ENCODE measurements around the gene CEBPA.
"Not testable (repeated sequence)": the region's sequence is repeated elsewhere in the genome, so short reads cannot be mapped to it uniquely, and the experiment has no call there.

CEBPA gene

DNA sequence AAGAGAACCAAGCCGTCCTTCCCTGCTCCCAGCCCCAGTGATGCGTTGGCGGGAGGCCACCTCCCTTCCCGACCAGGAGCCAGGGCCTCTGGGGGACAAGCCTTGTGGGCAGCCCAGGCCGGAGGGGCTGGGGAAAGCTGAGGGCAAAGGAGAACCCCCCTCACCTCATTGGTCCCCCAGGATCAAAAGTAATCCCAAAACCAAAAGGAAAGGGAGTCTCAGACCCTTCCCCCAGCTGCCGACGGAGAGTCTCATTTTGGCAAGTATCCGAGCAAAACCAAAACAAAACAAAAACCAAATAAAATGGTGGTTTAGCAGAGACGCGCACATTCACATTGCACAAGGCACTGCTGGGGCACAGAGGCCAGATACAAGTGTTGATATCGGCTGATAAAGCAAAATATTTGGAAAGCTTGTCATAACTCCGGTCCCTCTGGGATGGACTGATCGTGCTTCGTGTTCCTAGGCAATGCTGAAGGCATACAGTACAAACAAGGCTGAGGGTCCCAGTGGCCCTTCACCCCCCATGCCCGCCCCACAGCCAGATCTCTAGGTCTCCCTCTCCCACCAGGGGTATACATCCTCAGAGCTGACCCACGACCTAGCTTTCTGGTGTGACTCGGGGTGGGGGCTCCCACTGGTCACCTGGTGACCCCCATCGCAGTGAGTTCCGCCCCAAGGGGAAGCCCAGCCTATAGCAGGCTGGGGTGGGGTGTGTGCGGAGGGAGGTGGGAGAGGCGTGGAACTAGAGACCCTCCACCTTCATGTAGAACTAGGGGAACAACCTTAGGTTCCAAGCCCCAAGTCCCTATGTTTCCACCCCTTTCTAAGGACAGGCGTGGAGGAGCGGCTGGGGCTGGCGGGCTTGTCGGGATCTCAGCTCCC, 2.1 kb downstream of the CEBPA start:
- DNase-seq (ENCODE audit: low read depth): no peak

DNA sequence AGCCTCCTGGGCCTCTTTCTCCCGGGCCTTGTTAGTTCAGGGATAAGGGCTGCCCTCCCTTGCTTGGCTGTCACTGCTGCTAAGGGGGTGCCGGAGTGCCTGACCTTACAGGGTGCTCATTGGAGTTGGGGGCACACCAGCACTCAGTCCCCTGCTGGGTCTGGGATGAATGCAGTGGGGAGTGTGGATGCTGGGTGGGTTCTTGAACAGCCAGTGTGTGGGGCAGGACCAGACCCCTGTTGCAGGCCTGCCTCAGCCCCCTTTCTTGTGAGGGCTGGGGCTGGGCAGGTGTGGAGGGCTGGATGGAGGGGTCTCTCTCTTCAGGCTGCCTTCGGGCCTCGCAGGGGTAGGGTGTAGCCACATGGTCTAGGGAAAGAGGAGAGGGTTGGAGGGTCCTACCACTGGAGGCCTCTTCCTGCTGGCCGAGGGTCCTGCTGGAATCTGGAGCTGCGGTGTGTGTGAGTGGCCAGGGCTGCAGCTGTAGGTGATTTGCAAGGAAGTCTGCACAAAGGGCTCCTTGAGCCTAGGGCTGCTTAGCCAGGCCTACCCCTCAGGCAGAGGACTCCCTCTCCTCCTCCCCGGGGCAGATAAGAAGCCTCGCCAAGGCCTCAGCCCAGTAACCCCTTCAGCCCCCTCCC, 3.2 kb downstream of the CEBPA start:
- no peak for DNase-seq (ENCODE audit: low read depth)

DNA sequence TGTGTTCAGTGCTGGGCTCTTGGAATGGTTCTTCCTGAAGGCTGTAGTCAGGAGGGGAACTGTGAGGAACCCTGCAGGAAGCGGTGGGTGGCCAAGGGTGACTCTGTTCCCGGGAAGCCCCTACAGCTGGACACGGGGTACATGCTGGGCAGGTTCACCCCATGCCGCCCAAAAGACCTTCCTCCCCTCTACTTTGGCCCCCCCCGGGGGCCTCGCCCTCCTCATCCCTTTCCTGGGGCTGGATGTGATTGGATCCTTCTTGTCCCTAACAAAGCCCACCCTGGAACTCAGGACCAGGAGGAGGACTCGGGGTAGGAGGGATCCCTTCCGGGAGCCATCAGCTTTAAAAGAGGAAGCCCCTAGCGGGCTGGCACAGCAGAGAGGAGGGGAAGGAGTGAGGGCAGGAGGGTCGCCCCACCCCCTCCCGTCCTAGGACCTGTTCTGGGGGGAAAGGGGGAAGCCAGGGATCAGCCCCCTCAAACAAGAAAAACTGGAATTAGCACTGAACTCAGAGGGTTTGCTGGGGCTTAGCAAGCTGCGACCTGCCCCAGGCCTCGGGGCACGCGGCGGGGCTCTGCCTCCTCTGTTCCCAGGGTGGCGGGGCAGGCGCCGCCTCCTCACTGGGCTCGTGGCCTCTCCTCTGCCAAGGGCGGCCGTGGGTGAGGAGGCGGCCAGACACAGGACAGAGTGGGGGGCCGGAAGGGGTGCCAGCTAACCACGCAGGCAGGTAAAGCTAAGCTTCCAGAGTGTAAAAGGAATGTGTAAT, 4.0 kb downstream of the CEBPA start:
- DNase-seq (ENCODE audit: low read depth): no peak

DNA sequence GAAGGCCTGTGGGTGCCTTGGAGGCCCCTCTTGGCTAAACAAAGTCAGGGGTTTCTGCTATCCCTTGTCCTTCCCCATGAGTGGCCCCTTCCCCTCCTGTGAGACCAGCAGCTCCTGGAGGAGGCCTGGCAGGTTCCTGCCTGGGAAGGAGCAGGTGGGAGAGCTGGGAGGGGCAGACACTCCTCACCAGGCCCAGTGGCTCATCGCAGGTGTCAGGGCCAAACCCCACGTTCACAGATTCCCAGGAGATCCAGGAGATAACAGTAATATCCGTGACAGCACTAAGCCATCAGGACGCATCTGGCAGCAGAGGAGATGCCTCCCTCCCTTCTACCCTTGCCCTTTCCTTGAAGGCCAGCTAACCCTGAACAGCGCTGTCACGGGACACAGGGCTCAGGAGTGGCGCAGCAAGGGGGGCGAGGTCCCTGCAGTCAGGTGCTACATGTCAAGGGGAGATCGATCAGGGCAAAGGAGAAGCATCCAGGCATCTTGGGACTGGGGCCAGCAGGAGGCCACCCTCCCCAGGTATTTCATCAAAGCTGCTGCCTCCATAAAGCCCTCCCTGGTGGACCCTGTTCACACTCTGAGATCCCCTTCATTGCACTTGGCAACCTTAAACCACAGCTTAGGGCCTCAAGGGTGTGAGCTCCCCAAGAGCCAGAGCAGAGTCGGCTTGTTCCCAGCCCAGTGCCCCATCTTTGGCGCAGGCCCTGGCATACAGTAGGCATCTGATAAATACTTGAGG, 4.8 kb downstream of the CEBPA start:
- DNase-seq (ENCODE audit: low read depth): no peak

DNA sequence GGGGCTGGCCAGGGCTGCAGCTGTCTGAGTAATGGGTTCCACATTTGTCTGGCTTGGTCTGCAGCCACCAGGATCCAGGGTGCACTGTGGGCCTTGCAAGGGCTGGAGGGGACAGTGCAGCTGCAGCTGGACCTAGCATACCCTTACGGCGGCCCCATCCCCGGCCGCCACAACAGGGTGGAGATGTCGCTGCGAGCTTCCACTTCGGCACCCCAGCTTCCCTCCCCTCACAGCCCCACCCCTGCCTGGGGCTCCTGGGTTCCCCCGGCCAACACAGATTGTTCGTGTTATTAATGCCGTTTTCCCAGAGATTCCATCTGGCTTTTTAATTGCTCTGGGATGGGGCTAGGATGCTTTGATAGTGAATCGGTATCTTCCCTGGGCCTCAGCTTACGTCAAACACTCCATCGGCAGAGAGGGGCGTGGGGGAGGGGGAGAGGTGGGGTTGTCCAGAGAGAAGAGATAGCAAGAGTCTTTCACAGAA, 5.8 kb downstream of the CEBPA start:
- DNase-seq (ENCODE audit: low read depth): no peak

DNA sequence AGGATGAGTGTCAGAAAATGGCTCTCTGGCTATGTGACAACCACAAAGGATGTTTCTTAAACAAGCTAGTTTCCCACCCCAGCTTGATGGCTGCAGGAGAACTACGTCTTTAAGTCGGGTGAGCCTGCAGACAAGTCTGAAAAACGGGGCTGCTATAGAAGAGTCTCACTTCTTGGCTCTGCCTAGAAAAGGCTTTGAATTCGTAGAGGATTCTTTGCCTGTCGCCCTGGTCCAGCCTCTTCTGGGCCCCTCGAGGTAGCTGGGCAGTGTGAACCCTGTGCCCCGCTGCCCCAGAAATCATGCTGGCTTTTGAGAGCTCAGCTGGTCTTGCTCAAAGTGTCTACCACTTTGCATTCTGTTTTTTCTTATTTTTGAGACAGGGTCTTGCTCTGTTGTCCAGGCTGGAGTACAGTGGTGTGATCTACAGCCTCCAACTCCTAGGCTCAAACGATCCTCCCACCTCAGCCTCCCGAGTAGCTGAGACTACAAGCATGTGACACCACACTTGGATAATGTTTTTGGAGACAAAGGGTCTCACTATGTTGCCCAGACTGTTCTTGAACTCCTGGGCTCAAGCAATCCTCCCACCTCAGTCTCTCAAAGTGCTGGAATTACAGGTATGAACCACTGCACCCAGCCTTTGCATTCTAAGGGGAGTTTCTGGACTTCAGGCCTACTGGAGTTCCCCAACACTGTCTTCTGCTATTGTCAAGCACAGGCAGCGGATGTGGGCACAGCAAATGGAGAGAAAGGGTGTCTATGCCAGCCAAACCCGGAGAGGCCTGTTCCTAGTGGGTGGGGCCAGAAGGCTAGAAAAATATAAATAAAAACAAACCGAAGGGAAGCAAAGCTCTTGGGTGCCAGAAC, 6.5 kb downstream of the CEBPA start:
- DNase-seq (ENCODE audit: low read depth): no peak

DNA sequence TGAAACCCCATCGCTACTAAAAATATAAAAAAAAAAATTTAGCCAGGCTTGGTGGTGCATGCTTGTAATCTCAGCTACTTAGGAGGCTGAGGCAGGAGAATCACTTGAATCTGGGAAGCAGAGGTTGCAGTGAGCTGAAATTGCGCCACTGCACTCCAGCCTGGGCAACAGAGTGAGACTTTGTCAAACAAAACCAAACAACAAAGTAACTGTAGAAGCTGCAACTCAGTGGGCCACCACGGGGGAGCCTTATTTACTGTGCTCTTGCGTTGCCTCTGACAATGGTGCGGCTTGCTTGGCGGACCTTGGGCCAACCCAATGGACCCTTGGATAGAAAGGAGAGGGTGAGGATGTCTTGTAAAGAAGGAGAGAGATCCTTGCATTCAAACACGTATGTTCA, 7.3 kb downstream of the CEBPA start:
- not testable (repeated sequence) for DNase-seq (ENCODE audit: low read depth)

DNA sequence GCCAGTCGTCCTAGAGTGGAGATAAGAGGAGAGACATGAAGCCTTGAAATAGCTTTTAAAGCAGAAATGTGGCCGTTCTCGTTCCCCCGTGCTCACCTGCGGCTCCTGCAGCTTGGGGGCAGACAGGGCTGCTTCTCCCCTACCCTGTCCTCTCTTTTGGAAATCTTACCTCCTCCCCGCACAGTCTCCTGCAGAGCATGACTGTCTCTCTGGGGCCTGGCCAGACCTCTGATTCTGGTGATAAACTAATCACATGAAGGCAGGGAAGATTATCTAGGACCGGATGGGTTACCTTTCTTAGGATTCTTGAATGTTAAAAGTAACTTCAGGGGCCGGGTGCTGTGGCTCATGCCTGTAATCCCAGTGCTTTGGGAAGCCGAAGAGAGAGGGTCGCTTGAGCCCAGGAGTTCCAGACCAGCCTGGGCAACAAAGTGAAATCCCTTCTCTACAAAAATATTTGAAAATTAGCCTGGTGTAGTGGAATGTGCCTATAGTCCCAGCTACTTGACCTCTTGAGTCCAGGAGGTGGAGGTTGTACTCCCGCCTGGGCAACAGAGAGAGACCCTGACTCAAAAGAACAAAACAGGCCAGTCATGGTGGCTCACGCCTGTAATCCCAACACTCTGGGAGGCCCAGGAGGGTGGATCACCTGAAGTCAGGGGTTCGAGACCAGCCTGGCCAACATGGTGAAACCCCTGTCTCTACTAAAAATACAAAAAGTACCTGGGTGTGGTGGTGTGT, 8.1 kb downstream of the CEBPA start:
- no peak for DNase-seq (ENCODE audit: low read depth)

DNA sequence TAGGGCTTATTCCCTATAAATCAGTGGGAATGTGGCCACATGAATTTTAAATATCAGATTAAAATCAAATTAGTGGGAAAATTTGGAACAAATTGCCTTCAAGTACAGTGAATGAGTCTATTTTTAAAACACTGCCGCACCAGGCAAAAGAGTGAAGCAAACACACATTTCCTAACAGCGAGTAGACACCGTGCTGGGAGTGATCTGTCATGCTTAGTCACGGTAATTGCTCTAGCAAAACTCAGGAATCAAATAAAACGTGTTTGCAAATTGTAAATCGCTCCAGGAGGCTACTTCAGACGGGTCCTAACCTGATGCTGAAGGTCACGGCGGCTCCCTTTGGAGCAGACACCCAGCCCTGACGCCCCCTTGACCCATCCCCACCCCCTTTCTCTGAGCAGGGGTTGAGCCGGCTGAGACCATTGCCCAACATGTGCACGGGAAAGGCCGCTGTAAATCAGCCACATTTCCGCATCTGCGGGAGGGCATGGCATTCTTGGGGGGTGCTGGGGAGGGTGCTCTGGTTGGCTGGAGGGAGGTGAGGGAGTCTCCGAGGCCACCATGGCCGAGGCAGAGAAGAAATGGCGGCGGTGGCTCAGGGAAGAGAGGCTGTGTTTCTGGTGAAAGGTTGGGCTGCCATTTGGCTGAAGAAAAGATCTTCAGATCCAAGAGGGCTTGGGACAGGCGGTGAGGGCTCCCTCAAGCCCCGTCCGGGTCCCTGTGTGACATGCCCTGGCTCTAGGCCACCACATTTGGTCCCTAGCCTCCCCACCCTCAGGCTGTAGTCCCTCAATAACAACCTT, 8.9 kb downstream of the CEBPA start:
- DNase-seq (ENCODE audit: low read depth): no peak

DNA sequence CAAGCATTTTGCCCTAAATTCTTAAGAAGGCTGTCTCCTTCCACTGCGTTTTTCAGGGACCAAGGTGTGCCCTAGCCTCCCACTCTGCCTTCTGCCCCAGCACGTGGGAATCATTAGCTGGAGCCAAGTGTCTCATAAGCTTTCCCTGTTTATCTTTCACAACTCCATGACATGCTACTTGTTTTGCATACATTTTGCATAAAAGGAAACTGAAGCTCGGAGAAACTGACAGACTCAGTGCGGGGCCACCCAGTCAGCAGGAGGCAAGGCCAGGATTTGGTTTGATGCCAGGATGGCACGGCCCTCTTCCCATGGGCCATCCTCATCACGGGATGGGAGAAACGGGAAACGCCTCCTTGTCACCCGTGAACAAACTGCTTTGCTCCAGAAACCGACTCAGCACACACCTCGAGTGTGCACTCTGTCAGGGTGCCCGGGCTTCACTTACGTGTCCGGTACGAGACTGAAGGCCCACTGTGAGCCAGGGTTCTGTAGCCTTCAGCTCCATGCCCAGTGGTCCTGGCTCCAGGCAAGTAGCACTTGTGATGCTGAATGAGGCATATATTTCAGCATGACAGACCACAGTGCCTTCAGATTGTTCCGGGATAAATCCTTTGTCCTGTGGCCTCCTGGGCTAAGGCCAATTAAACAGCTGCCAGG, 9.6 kb downstream of the CEBPA start:
- no peak for DNase-seq (ENCODE audit: low read depth)

DNA sequence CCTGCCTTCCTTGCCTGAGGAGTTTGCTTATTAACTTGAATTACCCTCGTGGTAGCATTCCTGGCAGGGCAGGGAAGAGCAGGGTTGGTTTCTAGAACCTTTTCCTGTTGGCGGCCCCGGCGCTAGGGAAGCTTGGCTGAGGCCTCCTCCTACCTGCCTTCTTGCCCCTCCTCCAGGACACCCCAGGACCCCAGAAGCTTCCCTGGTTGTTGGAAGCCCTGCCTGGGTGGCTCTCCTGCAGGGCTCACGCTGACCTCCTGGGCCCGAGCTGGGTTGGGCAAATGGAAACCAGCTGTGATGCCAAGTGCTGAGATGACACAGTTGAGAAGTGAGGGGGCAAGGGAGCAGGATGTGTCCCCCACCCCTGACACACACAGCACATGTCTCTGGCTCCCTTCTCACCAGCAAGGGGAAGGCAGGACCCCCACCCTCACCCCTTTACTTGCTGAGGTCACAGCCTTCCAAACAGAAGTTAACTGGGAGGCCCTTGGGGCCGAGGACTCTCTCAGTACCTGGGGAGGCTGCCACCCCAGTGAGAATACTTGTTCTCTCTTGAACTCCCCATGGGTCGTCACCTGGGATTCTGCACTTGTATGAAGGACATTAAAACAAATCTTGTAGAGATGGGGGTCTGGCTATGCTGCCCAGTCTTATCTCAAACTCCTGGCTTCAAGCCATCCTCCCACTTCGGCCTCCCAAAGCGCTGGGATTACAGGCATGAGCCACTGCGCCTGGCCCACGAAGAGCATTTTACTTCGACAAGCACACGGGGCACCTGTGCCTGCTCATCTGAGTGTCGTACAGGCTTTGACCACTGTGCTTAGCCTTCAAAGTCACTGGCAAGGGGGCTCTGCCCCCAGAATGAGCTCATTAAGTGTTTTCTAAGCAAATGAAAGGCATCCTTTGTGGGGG, 10.5 kb downstream of the CEBPA start:
- no peak for DNase-seq (ENCODE audit: low read depth)

DNA sequence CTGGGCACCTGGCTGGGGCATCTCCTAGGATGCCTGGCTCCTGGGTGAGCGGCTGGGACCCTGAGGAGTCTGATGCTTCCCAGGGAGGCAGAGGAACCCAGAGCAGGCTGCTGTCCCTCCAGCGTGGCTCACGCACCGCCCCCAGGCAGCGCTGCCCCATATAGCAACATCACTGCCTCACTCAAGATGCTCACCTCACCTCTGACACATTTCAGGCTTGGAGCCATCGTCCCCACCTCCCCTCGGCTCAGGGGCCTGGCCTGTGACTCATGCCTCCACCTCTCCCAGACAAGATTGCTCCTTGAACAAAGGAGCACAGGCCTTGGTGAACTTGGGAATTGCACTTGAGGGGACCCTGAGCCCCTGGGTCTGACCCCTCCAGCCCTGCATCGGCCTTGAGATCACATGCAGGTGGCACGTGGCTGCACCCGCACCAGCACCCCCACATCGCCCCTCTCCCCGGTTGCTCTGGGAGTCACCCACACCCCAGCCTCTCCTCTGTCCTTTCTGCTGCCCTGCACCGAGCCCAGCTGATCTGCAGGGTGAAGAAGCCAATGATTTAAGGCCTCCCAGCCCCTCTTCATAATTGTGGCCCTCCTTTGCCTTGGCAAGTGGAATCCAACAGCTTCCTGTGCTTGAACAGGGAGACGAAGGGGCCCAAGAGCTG, 11.2 kb downstream of the CEBPA start:
- no peak for DNase-seq (ENCODE audit: low read depth)

DNA sequence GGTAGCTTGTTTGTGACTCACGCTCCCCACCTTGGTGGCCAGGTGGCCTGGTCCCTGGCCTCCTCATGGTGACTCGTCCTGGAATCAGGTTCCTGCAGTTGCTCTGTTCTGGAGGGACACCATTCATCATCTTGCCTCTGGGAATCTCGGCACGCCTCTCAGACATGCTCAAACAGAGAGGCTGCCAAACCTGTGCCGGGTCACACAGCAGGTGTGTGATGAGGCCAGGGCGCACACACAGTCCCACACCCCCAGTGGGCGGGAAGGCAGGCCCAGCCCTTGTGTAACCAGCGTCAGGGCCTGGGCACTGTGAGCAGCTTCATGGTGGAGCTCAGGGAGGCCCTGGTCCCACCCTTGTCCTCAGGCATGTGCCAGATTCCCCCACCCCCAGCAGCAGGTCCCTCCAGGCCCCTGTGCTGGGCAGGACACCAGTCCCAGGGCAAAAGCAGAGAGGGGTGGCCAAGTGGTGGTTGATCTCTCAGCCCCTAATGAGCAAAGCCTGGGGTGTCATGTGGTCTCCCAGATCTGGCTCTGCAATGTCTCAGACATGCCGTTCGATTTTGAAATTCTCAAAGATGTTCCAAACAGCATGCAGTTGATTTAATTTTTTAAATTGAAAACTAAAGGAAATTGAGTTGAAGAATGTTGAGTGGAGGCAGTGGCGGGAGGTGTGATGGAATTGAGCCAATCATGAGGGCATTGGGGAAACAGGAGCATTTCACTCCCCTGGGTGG, 12.1 kb downstream of the CEBPA start:
- DNase-seq (ENCODE audit: low read depth): no peak

DNA sequence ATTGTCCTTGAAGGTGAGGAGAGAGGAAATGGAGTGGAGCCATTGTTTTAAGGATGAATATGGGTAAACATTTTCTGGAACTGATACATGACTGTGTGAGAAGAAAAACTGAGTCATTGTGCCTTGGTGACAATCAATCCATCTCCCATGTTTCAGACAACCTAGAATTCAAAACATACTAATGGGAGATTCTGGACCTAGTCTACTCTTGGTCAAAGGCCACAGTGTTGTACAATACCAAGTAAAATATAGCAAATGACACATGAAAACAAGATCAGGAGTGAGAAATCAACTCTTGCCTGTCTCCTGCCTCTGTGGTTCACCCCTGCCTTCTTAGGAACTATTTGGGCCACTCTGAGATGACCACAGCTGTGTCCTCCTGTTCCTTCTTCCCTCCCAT, 13.1 kb downstream of the CEBPA start:
- DNase-seq (ENCODE audit: low read depth): no peak

DNA sequence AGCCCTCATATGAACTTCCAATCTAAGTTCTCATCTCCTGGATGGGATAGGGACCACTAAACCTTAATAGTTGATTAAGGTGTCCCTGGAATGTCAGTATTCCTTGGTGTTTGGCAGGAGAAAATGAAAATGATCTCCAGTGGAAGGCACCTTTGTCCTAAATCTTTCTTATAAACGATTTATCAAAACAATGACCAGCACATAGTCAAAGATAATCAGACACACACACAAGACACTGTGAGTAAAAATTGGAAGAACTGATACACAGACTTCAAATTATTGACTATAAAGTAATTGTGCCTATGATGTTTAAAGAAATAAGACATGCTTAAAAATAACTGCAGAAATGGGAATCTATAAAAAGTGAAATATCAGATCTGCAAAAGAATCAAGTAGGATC, 13.7 kb downstream of the CEBPA start:
- no peak for DNase-seq (ENCODE audit: low read depth)

DNA sequence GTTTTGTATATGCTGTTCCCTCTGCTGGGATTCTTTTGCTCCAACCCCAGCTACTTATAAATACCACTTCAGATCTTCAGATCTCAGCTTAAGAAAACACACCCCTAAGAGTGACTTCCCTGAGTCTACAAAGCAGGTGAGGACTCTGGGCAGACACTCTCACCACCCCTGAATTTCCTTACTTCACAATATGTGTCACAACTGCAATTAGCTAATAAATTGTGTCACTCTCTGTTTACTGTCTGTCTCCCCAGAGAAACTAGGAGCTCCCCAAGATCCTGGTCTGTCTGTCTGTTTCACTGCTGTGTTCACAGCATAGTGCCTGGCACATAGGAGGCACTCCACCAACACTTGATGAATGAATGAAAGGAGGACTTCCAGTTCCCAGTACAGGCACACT, 14.4 kb downstream of the CEBPA start:
- DNase-seq (ENCODE audit: low read depth): no peak

DNA sequence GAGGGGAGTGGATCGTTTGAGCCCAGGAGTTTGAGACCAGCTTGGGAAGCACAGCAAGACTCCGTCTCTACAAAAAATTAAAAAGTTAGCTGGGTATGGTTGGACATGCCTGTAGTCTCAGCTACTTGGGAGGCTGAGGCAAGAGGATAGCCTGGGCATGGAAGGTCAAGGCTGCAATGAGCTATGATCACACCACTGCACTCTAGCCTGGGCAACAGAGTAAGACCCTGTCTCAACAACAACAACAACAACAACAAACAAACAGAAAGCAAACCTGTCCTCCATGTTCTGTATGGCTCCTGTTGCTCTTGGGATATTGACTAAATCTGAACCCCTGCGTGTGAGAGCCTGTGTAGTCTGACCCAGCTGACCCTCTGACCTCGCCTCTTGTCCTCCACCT, 14.9 kb downstream of the CEBPA start:
- no peak for DNase-seq (ENCODE audit: low read depth)
